Measurements from ENCODE around the gene LAGE3. TPM values are rescaled to one million over a fixed set of nuclear protein-coding genes. Genes with fewer than 3 reads are reported as not detected.

LAGE3 gene
- polyA plus RNA-seq, 1 experiment: 9.3 TPM

GRCh38 chrX:154486396-154487207 lies 7.5 kb upstream of the LAGE3 start, which contains the start of gene UBL4A:
Gene UBL4A (minus strand): TSS chrX:154486615. CDS start chrX:154486584, 31 bp downstream.
- H3K27ac ChIP-seq (ENCODE audit: low read depth, low read length): no peak within 1 kb of the TSS
- H3K4me3 ChIP-seq (ENCODE audit: low read depth, low read length): peak within 1 kb of the TSS; percentile 64
- no peaks in the 10 kb centered on the region for H3K27me3 ChIP-seq (ENCODE audit: control insufficient read depth, insufficient read depth, low read length)
- no peaks in the 10 kb centered on the region for H3K9me3 ChIP-seq (ENCODE audit: control insufficient read depth, insufficient read depth, low read length)
- POLR2A ChIA-PET: interaction anchor here (1.1 kb wide), 1 partner anchor 28 kb away, joined by 4 read pairs; no protein-coding TSS in a partner anchor
- no peak for DNase-seq (ENCODE audit: low read depth, low spot score)
- CTCF ChIA-PET: interaction anchor here (0.5 to 0.6 kb wide), 2 partner anchors 20 to 42 kb away, joined by 4 read pairs; no protein-coding TSS in a partner anchor
- TF ChIP-seq CTCF (IDR thresholded peaks at IDR 0.05; ENCODE audit: low read depth, low read length): no peak

DNA sequence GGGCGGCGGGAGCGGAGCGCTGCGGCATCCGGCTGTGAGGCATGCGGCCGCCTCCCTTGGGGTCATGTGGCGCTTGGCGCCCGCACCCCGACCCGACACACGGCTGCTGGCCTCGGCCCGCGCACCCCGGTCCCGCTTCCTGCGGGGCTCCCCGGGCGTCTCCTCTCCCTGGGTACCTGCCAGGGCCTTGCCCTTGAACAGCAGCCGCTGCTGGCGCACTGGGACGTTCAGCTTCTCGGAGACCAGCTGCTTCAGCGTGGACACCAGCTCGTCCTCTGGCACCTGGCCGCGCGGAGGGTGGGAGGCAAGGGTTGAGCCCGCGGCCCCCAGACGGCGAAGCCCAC lies 6.9 kb upstream of the LAGE3 start:
- Histone ChIP-seq H3K9me3 (ENCODE audit: control insufficient read depth, insufficient read depth, low read length) (no peaks in the 10 kb centered on the region), H3K27ac (ENCODE audit: low read depth, low read length) (no peak overlapping the region), H3K27me3 (ENCODE audit: control insufficient read depth, insufficient read depth, low read length) (no peaks in the 10 kb centered on the region), H3K4me3 (ENCODE audit: low read depth, low read length) (peak overlapping the region; percentile 64)
- no peak for DNase-seq (ENCODE audit: low read depth, low spot score)
- CTCF ChIA-PET: interaction anchor here (0.6 kb wide), 1 partner anchor 19 kb away, joined by 4 read pairs; no protein-coding TSS in a partner anchor
- POLR2A ChIA-PET: no interaction called here
- TF ChIP-seq CTCF (IDR thresholded peaks at IDR 0.05; ENCODE audit: low read depth, low read length): no peak

GRCh38 chrX:154485150-154486051 lies 6.3 kb upstream of the LAGE3 start:
- ChIA-PET POLR2A (interaction anchor here (0.6 kb wide), 1 partner anchor 120 kb away, joined by 3 read pairs; no protein-coding TSS in a partner anchor), CTCF (no interaction called here)
- DNase-seq (ENCODE audit: low read depth, low spot score): no peak
- H3K9me3 ChIP-seq (ENCODE audit: control insufficient read depth, insufficient read depth, low read length): no peaks in the 10 kb centered on the region
- peak overlapping the region; percentile 64 for H3K4me3 ChIP-seq (ENCODE audit: low read depth, low read length)
- H3K27me3 ChIP-seq (ENCODE audit: control insufficient read depth, insufficient read depth, low read length): no peaks in the 10 kb centered on the region
- TF ChIP-seq CTCF (IDR thresholded peaks at IDR 0.05; ENCODE audit: low read depth, low read length): no peak
- H3K27ac ChIP-seq (ENCODE audit: low read depth, low read length): no peak overlapping the region

GRCh38 chrX:154484255-154485149 lies 5.4 kb upstream of the LAGE3 start:
- Histone ChIP-seq H3K27me3 (ENCODE audit: control insufficient read depth, insufficient read depth, low read length) (no peaks in the 10 kb centered on the region), H3K27ac (ENCODE audit: low read depth, low read length) (no peak overlapping the region), H3K9me3 (ENCODE audit: control insufficient read depth, insufficient read depth, low read length) (no peaks in the 10 kb centered on the region), H3K4me3 (ENCODE audit: low read depth, low read length) (no peak overlapping the region)
- ChIA-PET POLR2A (no interaction called here), CTCF (no interaction called here)
- no peak for DNase-seq (ENCODE audit: low read depth, low spot score)
- no peak for TF ChIP-seq CTCF (IDR thresholded peaks at IDR 0.05; ENCODE audit: low read depth, low read length)
